HL-60 (cell line): ENCODE data around the gene IL2RA.

Source experiments
- POLR2AphosphoS5 ChIP-seq: IDR thresholded peaks from 2 replicates; pipeline ENCODE4 v1.6.1; 2012; ENCODE audit warnings: low read depth
- TF ChIP-seq, protein P1 (sequence below): IDR thresholded peaks from one replicate; pipeline ENCODE4 v1.5.1; 2011; ENCODE audit warnings: low read length, control low read depth, inconsistent platforms; ENCODE audit not compliant: insufficient read depth

DNA sequence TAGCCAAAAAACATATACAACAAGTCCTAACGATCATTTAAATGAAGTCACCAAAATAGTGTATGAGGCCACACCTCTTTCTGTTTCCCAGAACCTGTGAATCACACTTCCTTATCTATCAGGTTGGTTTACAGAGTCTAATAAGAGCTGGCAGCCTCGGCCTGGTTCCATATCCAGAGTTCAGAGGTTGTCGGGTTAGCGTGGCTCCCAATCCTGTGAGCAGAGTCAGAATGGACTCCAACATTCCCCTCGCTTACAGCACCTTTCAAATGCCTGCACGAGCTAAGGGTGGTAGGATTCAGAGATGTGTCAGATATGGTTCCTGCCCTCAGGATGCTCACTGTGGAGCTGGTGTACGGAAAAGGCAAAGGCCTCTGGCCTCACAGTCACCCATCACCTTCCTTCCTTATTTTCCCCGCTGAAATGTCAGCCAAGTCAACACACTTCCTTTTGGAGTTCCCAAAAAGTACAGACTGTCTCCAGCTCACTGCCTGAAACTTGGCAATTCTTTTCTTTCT lies 90.8 kb downstream of the IL2RA start:
- TF ChIP-seq POLR2AphosphoS5 = no peak
- TF ChIP-seq, protein P1, sequence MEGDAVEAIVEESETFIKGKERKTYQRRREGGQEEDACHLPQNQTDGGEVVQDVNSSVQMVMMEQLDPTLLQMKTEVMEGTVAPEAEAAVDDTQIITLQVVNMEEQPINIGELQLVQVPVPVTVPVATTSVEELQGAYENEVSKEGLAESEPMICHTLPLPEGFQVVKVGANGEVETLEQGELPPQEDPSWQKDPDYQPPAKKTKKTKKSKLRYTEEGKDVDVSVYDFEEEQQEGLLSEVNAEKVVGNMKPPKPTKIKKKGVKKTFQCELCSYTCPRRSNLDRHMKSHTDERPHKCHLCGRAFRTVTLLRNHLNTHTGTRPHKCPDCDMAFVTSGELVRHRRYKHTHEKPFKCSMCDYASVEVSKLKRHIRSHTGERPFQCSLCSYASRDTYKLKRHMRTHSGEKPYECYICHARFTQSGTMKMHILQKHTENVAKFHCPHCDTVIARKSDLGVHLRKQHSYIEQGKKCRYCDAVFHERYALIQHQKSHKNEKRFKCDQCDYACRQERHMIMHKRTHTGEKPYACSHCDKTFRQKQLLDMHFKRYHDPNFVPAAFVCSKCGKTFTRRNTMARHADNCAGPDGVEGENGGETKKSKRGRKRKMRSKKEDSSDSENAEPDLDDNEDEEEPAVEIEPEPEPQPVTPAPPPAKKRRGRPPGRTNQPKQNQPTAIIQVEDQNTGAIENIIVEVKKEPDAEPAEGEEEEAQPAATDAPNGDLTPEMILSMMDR = no peak
